CD14-positive monocyte (primary cell): ENCODE results near the gene BNC2. TPM values are rescaled to one million over a fixed set of nuclear protein-coding genes. Genes with fewer than 3 reads are reported as not detected.
A peak's percentile ranks its signal among the peaks of the same experiment; 100 is the strongest.

ENCODE experiments used
- DNase-seq, 3 donors: peaks; one replicate each; pipeline ENCODE4 v3.0.0-alpha.2; 2011 to 2022
- H2AFZ ChIP-seq: 2 replicates; pipeline ENCODE4 v1.6.0; 2012; ENCODE audit warnings: mild to moderate bottlenecking, low read depth, low read length, inconsistent platforms; ENCODE audit not compliant: insufficient read depth, poor library complexity, severe bottlenecking
- H3K27ac ChIP-seq, 2 donors: 1 replicate in 1 of 2; 2 replicates in 1 of 2; pipeline ENCODE4 v1.5.1; 2012 to 2013; ENCODE audit warnings: low read length in 2 of 2, control low read depth in 1 of 2, inconsistent platforms in 1 of 2, low read depth in 1 of 2, mild to moderate bottlenecking in 1 of 2
- H3K27me3 ChIP-seq, 2 donors: one replicate each; pipeline versions ENCODE4 v1.6.0 to v1.6.1; 2011 to 2013; ENCODE audit warnings: low read length in 2 of 2; ENCODE audit not compliant: control insufficient read depth in 2 of 2, insufficient read depth in 2 of 2
- H3K36me3 ChIP-seq, 2 donors: replicated peaks in 1 of 2; 1 replicate in 1 of 2; 2 replicates in 1 of 2; pipeline versions ENCODE4 v1.5.1 to v1.6.1; 2012 to 2013; ENCODE audit warnings: low read length in 2 of 2, control low read depth in 1 of 2, inconsistent platforms in 1 of 2, mild to moderate bottlenecking in 1 of 2; ENCODE audit not compliant: insufficient read depth in 2 of 2, control insufficient read depth in 1 of 2
- H3K4me1 ChIP-seq, 2 donors: 1 replicate in 1 of 2; 2 replicates in 1 of 2; pipeline versions ENCODE4 v1.5.1 to v1.6.1; 2012 to 2013; ENCODE audit warnings: low read length in 2 of 2, control low read depth in 1 of 2, inconsistent platforms in 1 of 2, mild to moderate bottlenecking in 1 of 2, moderate library complexity in 1 of 2; ENCODE audit not compliant: insufficient read depth in 2 of 2, control insufficient read depth in 1 of 2
- H3K4me2 ChIP-seq: replicated peaks from 2 replicates; pipeline ENCODE3; 2012; ENCODE audit warnings: low read length, moderate library complexity, mild to moderate bottlenecking; ENCODE audit not compliant: poor library complexity, severe bottlenecking; ENCODE audit errors: extremely low read depth
- H3K4me3 ChIP-seq, 3 experiments: fragments of 200-600 bp in 1 of 3; sonication (generic) in 1 of 3; replicated peaks in 1 of 3; 1 replicate in 2 of 3; 2 replicates in 1 of 3; pipeline ENCODE4 v1.5.1; 2011 to 2013; ENCODE audit warnings: low read length in 3 of 3, mild to moderate bottlenecking in 3 of 3, control low read depth in 2 of 3, low read depth in 2 of 3, inconsistent platforms in 1 of 3, moderate library complexity in 1 of 3
- H3K79me2 ChIP-seq: 2 replicates; pipeline ENCODE4 v1.6.0; 2012; ENCODE audit warnings: mild to moderate bottlenecking, control low read depth, inconsistent platforms, low read length, moderate library complexity; ENCODE audit not compliant: insufficient read depth
- H3K9ac ChIP-seq: 2 replicates; pipeline ENCODE4 v1.6.0; 2017; ENCODE audit warnings: low read length, mild to moderate bottlenecking; ENCODE audit not compliant: insufficient read depth, poor library complexity, severe bottlenecking
- H3K9me3 ChIP-seq, 2 donors: replicated peaks in 1 of 2; 1 replicate in 1 of 2; 2 replicates in 1 of 2; pipeline versions ENCODE4 v1.5.1 to v1.6.1; 2012 to 2013; ENCODE audit warnings: low read length in 2 of 2, control low read depth in 1 of 2; ENCODE audit not compliant: control insufficient read depth in 1 of 2, insufficient read depth in 1 of 2
- H4K20me1 ChIP-seq: 2 replicates; pipeline ENCODE4 v1.6.0; 2012; ENCODE audit warnings: mild to moderate bottlenecking, low read length, control low read depth, moderate library complexity; ENCODE audit not compliant: insufficient read depth
- H3K27ac Mint-ChIP-seq, 7 donors: one replicate each; pipeline ENCODE4 v1.8.0; 2020; ENCODE audit warnings: mild to moderate bottlenecking in 7 of 7, mixed read lengths in 7 of 7, moderate library complexity in 6 of 7, inconsistent platforms in 2 of 7
- H3K27me3 Mint-ChIP-seq, 3 donors: one replicate each; pipeline ENCODE4 v1.8.0; 2021 to 2022; ENCODE audit warnings: low read depth in 3 of 3, mild to moderate bottlenecking in 3 of 3, mixed read lengths in 3 of 3, moderate library complexity in 3 of 3, inconsistent platforms in 1 of 3
- H3K36me3 Mint-ChIP-seq, 2 donors: one replicate each; pipeline ENCODE4 v1.8.0; 2020; ENCODE audit warnings: mixed read lengths in 2 of 2, inconsistent platforms in 1 of 2, mild to moderate bottlenecking in 1 of 2
- H3K4me1 Mint-ChIP-seq: one replicate; pipeline ENCODE4 v1.8.0; 2020; ENCODE audit warnings: mild to moderate bottlenecking, mixed read lengths
- H3K4me3 Mint-ChIP-seq, 2 donors: one replicate each; pipeline ENCODE4 v1.8.0; 2020; ENCODE audit warnings: mild to moderate bottlenecking in 2 of 2, mixed read lengths in 2 of 2, moderate library complexity in 1 of 2
- H3K9me3 Mint-ChIP-seq, 7 donors: one replicate each; pipeline ENCODE4 v1.8.0; 2020 to 2022; ENCODE audit warnings: mixed read lengths in 7 of 7, mild to moderate bottlenecking in 6 of 7, moderate library complexity in 6 of 7, inconsistent platforms in 2 of 7
- WGBS: methylation state at CpG from one replicate; pipeline ENCODE4 v1.1.5; 2013; ENCODE audit warnings: missing lambda C conversion rate; ENCODE audit not compliant: insufficient coverage; 5-methylcytosine and 5-hydroxymethylcytosine counted together
- intact Hi-C, 2 donors: fragments of 100-400 bp; cut with micrococcal nuclease; formaldehyde crosslinking; loops; one replicate each; pipeline versions ENCODE4 v1.15.0 to v1.15.1; 2023
- polyA plus RNA-seq, 3 donors: library from polyadenylated mRNA; depleted of rRNA in 1 of 3; unstranded in 2 of 3; stranded (reverse) in 1 of 3; fragments of 300-500 nt in 2 of 3; fragments of >200 nt in 1 of 3; fragmentation: Illumina TruSeq in 2 of 3; gene quantifications; 1 replicate in 2 of 3; 2 replicates in 1 of 3; pipeline ENCODE4 v1.2.3, GENCODE V29; 2012 to 2021
- TF ChIP-seq, protein P1 (sequence below): fragments of 200-600 bp; IDR thresholded peaks from one replicate; pipeline ENCODE4 v1.8.0; 2022; ENCODE audit warnings: antibody characterized with exemption, mild to moderate bottlenecking

BNC2 gene
- polyA plus RNA-seq, 3 donors, result 0.01 TPM; not detected in 2

DNA sequence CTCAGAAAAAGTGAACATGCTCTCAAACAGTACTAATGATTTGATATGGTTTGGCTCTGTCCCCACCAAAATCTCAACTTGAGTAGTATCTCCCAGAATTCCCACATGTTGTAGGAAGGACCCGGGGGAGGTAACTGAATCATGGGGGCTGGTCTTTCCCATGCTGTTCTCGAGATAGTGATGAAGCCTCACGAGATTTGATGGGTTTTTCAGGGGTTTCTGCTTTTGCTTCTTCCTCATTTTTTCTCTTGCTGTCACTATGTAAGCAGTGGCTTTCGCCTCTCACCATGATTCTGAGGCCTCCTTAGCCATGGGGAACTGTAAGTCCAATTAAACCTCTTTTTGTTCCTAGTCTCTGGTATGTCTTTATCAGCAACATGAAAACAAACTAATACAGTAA is 401.3 kb downstream of the BNC2 start:
- WGBS, result 71% methylated on average over 2 of the region's 4 CpGs
- no peak overlapping the region for H3K4me3 ChIP-seq
- Mint-ChIP-seq H3K27me3 (no peaks in the 10 kb centered on the region), H3K4me1 (no peaks in the 10 kb centered on the region), H3K27ac (peak overlapping the region in 2 of 7 donors; percentile 3), H3K36me3 (no peaks in the 10 kb centered on the region), H3K9me3 (peaks cover 4 to 22% (median 13%) of the 10 kb centered on the region in 7 donors), H3K4me3 (no peak overlapping the region)
- no peak overlapping the region for H3K4me2 ChIP-seq
- intact Hi-C loops, result no loop called here
- no peak overlapping the region for H3K27ac ChIP-seq
- TF ChIP-seq, protein P1, sequence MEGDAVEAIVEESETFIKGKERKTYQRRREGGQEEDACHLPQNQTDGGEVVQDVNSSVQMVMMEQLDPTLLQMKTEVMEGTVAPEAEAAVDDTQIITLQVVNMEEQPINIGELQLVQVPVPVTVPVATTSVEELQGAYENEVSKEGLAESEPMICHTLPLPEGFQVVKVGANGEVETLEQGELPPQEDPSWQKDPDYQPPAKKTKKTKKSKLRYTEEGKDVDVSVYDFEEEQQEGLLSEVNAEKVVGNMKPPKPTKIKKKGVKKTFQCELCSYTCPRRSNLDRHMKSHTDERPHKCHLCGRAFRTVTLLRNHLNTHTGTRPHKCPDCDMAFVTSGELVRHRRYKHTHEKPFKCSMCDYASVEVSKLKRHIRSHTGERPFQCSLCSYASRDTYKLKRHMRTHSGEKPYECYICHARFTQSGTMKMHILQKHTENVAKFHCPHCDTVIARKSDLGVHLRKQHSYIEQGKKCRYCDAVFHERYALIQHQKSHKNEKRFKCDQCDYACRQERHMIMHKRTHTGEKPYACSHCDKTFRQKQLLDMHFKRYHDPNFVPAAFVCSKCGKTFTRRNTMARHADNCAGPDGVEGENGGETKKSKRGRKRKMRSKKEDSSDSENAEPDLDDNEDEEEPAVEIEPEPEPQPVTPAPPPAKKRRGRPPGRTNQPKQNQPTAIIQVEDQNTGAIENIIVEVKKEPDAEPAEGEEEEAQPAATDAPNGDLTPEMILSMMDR, result no peak
- H3K27me3 ChIP-seq, result no peaks in the 10 kb centered on the region
- H2AFZ ChIP-seq, result no peak overlapping the region
- no peaks in the 10 kb centered on the region for H3K4me1 ChIP-seq
- no peaks in the 10 kb centered on the region for H3K79me2 ChIP-seq
- no peaks in the 10 kb centered on the region for H4K20me1 ChIP-seq
- H3K9me3 ChIP-seq, result peaks cover 5 to 15% of the 10 kb centered on the region in 2 donors
- H3K9ac ChIP-seq, result no peak overlapping the region
- H3K36me3 ChIP-seq, result no peaks in the 10 kb centered on the region
- DNase-seq, result no peak

DNA sequence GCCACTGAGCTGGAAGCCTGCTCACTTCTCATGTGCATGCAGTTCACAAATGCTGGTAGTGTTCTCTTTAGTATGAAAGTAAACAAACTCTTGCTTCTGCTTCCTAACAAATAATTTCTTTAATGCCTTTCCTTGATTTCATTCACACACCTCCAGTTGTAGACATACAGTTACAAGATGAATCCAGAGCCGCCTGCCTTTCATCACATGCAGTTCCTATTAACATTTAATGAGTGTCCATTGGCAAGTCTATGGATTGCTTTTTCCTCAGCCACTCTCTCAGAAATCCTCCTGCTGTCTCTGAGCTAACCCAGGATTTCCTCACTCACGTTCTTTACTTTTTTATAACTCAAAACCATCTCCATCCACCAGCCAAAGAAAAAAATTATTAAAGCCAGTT is 408.6 kb downstream of the BNC2 start:
- H3K27me3 ChIP-seq, result no peaks in the 10 kb centered on the region
- peaks cover 0 to 4% of the 10 kb centered on the region in 2 donors for H3K9me3 ChIP-seq
- H3K27ac ChIP-seq, result no peak overlapping the region
- no peak overlapping the region for H3K4me2 ChIP-seq
- 60% methylated on average over 1 of the region's 2 CpGs for WGBS
- H3K27me3 Mint-ChIP-seq, result peaks cover 0 to 2% (median 0%) of the 10 kb centered on the region in 3 donors
- H3K4me1 ChIP-seq, result no peaks in the 10 kb centered on the region
- no peaks in the 10 kb centered on the region for H3K36me3 Mint-ChIP-seq
- no peaks in the 10 kb centered on the region for H3K4me1 Mint-ChIP-seq
- TF ChIP-seq, protein P1, result no peak
- no peak overlapping the region for H3K27ac Mint-ChIP-seq
- no peaks in the 10 kb centered on the region for H3K36me3 ChIP-seq
- no peaks in the 10 kb centered on the region for H4K20me1 ChIP-seq
- H3K9me3 Mint-ChIP-seq, result peaks cover 0 to 13% (median 2%) of the 10 kb centered on the region in 7 donors
- no peak for DNase-seq
- intact Hi-C loops, result no loop called here
- H3K79me2 ChIP-seq, result no peaks in the 10 kb centered on the region
- H3K4me3 Mint-ChIP-seq, result no peak overlapping the region
- H2AFZ ChIP-seq, result no peak overlapping the region
- H3K4me3 ChIP-seq, result no peak overlapping the region
- no peak overlapping the region for H3K9ac ChIP-seq
